Measurements from ENCODE around the gene PLAAT2.
A peak's percentile ranks its signal among the peaks of the same experiment; 100 is the strongest.
"Not testable (repeated sequence)": the region's sequence is repeated elsewhere in the genome, so short reads cannot be mapped to it uniquely, and the experiment has no call there.

PLAAT2 gene

GRCh38 chr11:63599211-63600122 lies 36.3 kb upstream of the PLAAT2 start:
- no peak for TF ChIP-seq POLR2A (IDR thresholded peaks at IDR 0.05; ENCODE audit: low read depth, low read length)
- TF ChIP-seq POU2F2 (IDR thresholded peaks at IDR 0.05; ENCODE audit: low read depth, low read length): no peak
- no peak for TF ChIP-seq TAF1 (IDR thresholded peaks at IDR 0.05; ENCODE audit: low read depth, low read length)
- TF ChIP-seq PAX5 (IDR thresholded peaks at IDR 0.05; ENCODE audit: insufficient read depth, low read length, severe bottlenecking): no peak
- TF ChIP-seq POLR2AphosphoS5 (IDR thresholded peaks at IDR 0.05; ENCODE audit: low read depth, low read length): no peak
- TF ChIP-seq SPI1 (IDR thresholded peaks at IDR 0.05; ENCODE audit: low read depth, low read length): no peak
- FAIRE-seq (no peak), DNase-seq (ENCODE audit: insufficient read length, low spot score) (no peak)

- TF ChIP-seq POLR2A (IDR thresholded peaks at IDR 0.05; ENCODE audit: low read depth, low read length) (no peak), TAF1 (IDR thresholded peaks at IDR 0.05; ENCODE audit: low read depth, low read length) (no peak), POLR2AphosphoS5 (IDR thresholded peaks at IDR 0.05; ENCODE audit: low read depth, low read length) (no peak), PAX5 (IDR thresholded peaks at IDR 0.05; ENCODE audit: insufficient read depth, low read length, severe bottlenecking) (no peak), SPI1 (IDR thresholded peaks at IDR 0.05; ENCODE audit: low read depth, low read length) (no peak), POU2F2 (IDR thresholded peaks at IDR 0.05; ENCODE audit: low read depth, low read length) (no peak)
- DNase-seq (ENCODE audit: insufficient read length, low spot score) (no peak), FAIRE-seq (no peak)
These were observed 35.4 kb upstream of the PLAAT2 start for GRCh38 chr11:63598556-63598955.

GRCh38 chr11:63595296-63595695 lies 32.1 kb upstream of the PLAAT2 start:
- TF ChIP-seq TAF1 (IDR thresholded peaks at IDR 0.05; ENCODE audit: low read depth, low read length) (no peak), POLR2A (IDR thresholded peaks at IDR 0.05; ENCODE audit: low read depth, low read length) (no peak), POLR2AphosphoS5 (IDR thresholded peaks at IDR 0.05; ENCODE audit: low read depth, low read length) (no peak), SPI1 (IDR thresholded peaks at IDR 0.05; ENCODE audit: low read depth, low read length) (no peak), POU2F2 (IDR thresholded peaks at IDR 0.05; ENCODE audit: low read depth, low read length) (no peak)
- no peak for FAIRE-seq
- no peak for DNase-seq (ENCODE audit: insufficient read length, low spot score)

GRCh38 chr11:63592975-63593395 lies 29.8 kb upstream of the PLAAT2 start:
- no peak for DNase-seq (ENCODE audit: insufficient read length, low spot score)
- FAIRE-seq: peak; percentile 59
- no peak for TF ChIP-seq POLR2A (IDR thresholded peaks at IDR 0.05; ENCODE audit: low read depth, low read length)
- no peak for TF ChIP-seq PAX5 (IDR thresholded peaks at IDR 0.05; ENCODE audit: insufficient read depth, low read length, severe bottlenecking)
- TF ChIP-seq POLR2AphosphoS5 (IDR thresholded peaks at IDR 0.05; ENCODE audit: low read depth, low read length): no peak

- FAIRE-seq: no peak
- TF ChIP-seq SPI1 (IDR thresholded peaks at IDR 0.05; ENCODE audit: low read depth, low read length) (no peak), PAX5 (IDR thresholded peaks at IDR 0.05; ENCODE audit: insufficient read depth, low read length, severe bottlenecking) (no peak), POLR2AphosphoS5 (IDR thresholded peaks at IDR 0.05; ENCODE audit: low read depth, low read length) (no peak), TAF1 (IDR thresholded peaks at IDR 0.05; ENCODE audit: low read depth, low read length) (no peak), POLR2A (IDR thresholded peaks at IDR 0.05; ENCODE audit: low read depth, low read length) (no peak), POU2F2 (IDR thresholded peaks at IDR 0.05; ENCODE audit: low read depth, low read length) (no peak)
- no peak for DNase-seq (ENCODE audit: insufficient read length, low spot score)
These were observed 27.0 kb upstream of the PLAAT2 start for GRCh38 chr11:63590024-63590788.

GRCh38 chr11:63589000-63589399 lies 25.8 kb upstream of the PLAAT2 start:
- TF ChIP-seq POLR2A (IDR thresholded peaks at IDR 0.05; ENCODE audit: low read depth, low read length) (no peak), TAF1 (IDR thresholded peaks at IDR 0.05; ENCODE audit: low read depth, low read length) (no peak), POU2F2 (IDR thresholded peaks at IDR 0.05; ENCODE audit: low read depth, low read length) (no peak), POLR2AphosphoS5 (IDR thresholded peaks at IDR 0.05; ENCODE audit: low read depth, low read length) (no peak), SPI1 (IDR thresholded peaks at IDR 0.05; ENCODE audit: low read depth, low read length) (no peak), PAX5 (IDR thresholded peaks at IDR 0.05; ENCODE audit: insufficient read depth, low read length, severe bottlenecking) (no peak)
- DNase-seq (ENCODE audit: insufficient read length, low spot score) (no peak), FAIRE-seq (no peak)

GRCh38 chr11:63586451-63587166 lies 23.4 kb upstream of the PLAAT2 start:
- TF ChIP-seq POU2F2 (IDR thresholded peaks at IDR 0.05; ENCODE audit: low read depth, low read length) (no peak), PAX5 (IDR thresholded peaks at IDR 0.05; ENCODE audit: insufficient read depth, low read length, severe bottlenecking) (no peak), POLR2AphosphoS5 (IDR thresholded peaks at IDR 0.05; ENCODE audit: low read depth, low read length) (no peak), TAF1 (IDR thresholded peaks at IDR 0.05; ENCODE audit: low read depth, low read length) (no peak), SPI1 (IDR thresholded peaks at IDR 0.05; ENCODE audit: low read depth, low read length) (no peak), POLR2A (IDR thresholded peaks at IDR 0.05; ENCODE audit: low read depth, low read length) (no peak)
- DNase-seq (ENCODE audit: insufficient read length, low spot score) (no peak), FAIRE-seq (no peak)

GRCh38 chr11:63583357-63583677 lies 20.1 kb upstream of the PLAAT2 start:
- DNase-seq (ENCODE audit: insufficient read length, low spot score) (no peak), FAIRE-seq (no peak)
- TF ChIP-seq PAX5 (IDR thresholded peaks at IDR 0.05; ENCODE audit: insufficient read depth, low read length, severe bottlenecking): no peak
- no peak for TF ChIP-seq POU2F2 (IDR thresholded peaks at IDR 0.05; ENCODE audit: low read depth, low read length)
- TF ChIP-seq POLR2A (IDR thresholded peaks at IDR 0.05; ENCODE audit: low read depth, low read length): no peak
- no peak for TF ChIP-seq TAF1 (IDR thresholded peaks at IDR 0.05; ENCODE audit: low read depth, low read length)
- no peak for TF ChIP-seq SPI1 (IDR thresholded peaks at IDR 0.05; ENCODE audit: low read depth, low read length)
- TF ChIP-seq POLR2AphosphoS5 (IDR thresholded peaks at IDR 0.05; ENCODE audit: low read depth, low read length): no peak

- not testable (repeated sequence) for FAIRE-seq; DNase-seq (ENCODE audit: insufficient read length, low spot score)
These were observed 18.0 kb upstream of the PLAAT2 start for GRCh38 chr11:63581224-63581623.

- not testable (repeated sequence) for DNase-seq (ENCODE audit: insufficient read length, low spot score); FAIRE-seq
These were observed 15.7 kb upstream of the PLAAT2 start for GRCh38 chr11:63578882-63579281.

Measured in GM12891 (cell line).